Measurements from ENCODE around the gene JHY.

GRCh38 chr11:122852796-122853160 lies 29.8 kb upstream of the JHY start:
- TF ChIP-seq CTCF (IDR thresholded peaks at IDR 0.05; ENCODE audit: low read length) (no peak), EZH2 (IDR thresholded peaks at IDR 0.05; ENCODE audit: borderline replicate concordance, low read length) (no peak)
